ENCODE measurements around the gene AK4.
A peak's percentile ranks its signal among the peaks of the same experiment; 100 is the strongest.
"Not testable (repeated sequence)": the region's sequence is repeated elsewhere in the genome, so short reads cannot be mapped to it uniquely, and the experiment has no call there.

The AK4 gene

DNA sequence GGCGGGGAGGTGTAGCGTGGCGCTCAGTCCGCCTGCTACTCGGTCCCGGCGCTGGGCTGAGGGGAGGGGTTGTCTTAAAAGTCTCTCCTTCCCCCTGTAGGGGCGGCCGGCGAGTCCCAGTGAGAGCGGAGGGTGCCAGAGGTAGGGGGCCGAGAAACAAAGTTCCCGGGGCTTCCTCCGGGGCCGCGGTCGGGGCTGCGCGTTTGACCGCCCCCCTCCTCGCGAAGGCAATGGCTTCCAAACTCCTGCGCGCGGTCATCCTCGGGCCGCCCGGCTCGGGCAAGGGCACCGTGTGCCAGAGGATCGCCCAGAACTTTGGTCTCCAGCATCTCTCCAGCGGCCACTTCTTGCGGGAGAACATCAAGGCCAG, at the start of gene AK4:
Gene AK4, plus strand, starts transcription at position 26 of the 370 bp plus-strand sequence. Its CDS starts 205 bp downstream, at position 231.
- H3K4me3 ChIP-seq (ENCODE audit: low read depth in 1 of 2, low read length in 2 of 2) = peak within 1 kb of the TSS; percentile 69 to 73
- peaks cover 7 to 13% of the 10 kb centered on the region in 2 donors for H3K4me1 ChIP-seq (ENCODE audit: control insufficient read depth in 1 of 2, insufficient read depth in 2 of 2, low read length in 2 of 2)
- H3K36me3 ChIP-seq (ENCODE audit: control insufficient read depth in 1 of 2, insufficient read depth in 2 of 2, low read length in 2 of 2); H3K27me3 ChIP-seq (ENCODE audit: control insufficient read depth in 1 of 2, insufficient read depth in 2 of 2, low read length in 2 of 2); H3K9me3 ChIP-seq (ENCODE audit: control insufficient read depth in 1 of 2, low read length in 2 of 2): not testable (repeated sequence)
- H3K9ac ChIP-seq (ENCODE audit: low read depth in 1 of 2, low read length in 2 of 2) = peak within 1 kb of the TSS; percentile 18 to 63
- peak within 1 kb of the TSS; percentile 39 for H3K27ac ChIP-seq (ENCODE audit: low read depth, low read length)

DNA sequence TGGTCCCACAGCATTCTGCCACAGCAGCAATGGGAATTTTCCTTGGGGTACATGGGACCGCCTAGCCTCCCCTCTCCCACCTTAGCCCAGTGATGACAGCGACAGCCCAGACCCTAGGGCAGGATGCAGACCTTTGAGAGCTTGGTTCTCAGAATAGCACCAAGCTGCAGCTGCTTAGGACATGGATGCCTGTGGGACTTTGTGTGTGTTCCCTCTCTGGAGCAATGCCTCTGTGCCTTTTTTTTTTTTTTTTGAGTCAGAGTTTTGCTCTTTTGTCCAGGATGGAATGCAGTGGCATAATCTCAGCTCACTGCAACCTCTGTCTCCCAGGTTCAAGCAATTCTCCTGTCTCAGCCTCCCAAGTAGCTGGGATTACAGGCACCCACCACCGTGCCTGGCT, 44.2 kb upstream of the AK4 start:
- H3K36me3 ChIP-seq (ENCODE audit: control insufficient read depth in 1 of 2, insufficient read depth in 2 of 2, low read length in 2 of 2) = no peaks in the 10 kb centered on the region
- H3K4me1 ChIP-seq (ENCODE audit: control insufficient read depth in 1 of 2, insufficient read depth in 2 of 2, low read length in 2 of 2) = no peaks in the 10 kb centered on the region
- no peak overlapping the region for H3K4me3 ChIP-seq (ENCODE audit: low read depth in 1 of 2, low read length in 2 of 2)
- H3K9me3 ChIP-seq (ENCODE audit: control insufficient read depth in 1 of 2, low read length in 2 of 2) = peaks cover 0 to 10% of the 10 kb centered on the region in 2 donors
- no peaks in the 10 kb centered on the region for H3K27me3 ChIP-seq (ENCODE audit: control insufficient read depth in 1 of 2, insufficient read depth in 2 of 2, low read length in 2 of 2)
- no peak overlapping the region for H3K27ac ChIP-seq (ENCODE audit: low read depth, low read length)
- H3K9ac ChIP-seq (ENCODE audit: low read depth in 1 of 2, low read length in 2 of 2) = no peak overlapping the region

DNA sequence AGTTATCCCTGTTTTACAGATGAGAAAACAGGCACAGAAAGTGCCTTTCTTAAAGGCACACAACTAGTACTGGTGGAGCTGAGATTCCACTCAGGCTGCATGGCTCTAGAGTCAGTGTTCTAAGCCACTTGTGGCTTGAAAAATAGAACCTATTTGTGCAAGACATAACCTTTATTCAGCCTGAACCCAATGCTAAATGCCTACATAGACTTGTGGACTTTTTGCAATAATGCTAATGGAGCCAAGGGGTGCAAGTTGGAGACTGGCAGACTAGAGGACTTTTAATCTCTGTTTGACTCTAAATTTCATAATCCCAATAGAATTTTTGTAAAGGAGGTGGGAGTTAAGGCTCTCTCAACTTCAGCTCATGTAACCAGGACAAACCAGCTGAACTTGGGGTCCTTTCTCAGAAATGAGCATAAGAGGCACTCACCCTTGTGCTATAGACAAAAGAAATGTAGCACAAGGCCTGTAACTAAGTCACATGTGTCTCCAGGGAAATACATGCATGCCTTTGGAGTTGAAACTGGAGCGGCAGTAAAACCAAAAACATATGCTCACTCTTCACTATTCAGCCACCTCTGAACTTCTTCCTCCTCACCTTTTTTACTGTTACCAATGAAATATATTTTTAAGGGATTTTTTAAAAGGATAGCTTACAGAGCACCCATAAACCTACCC, 43.0 kb upstream of the AK4 start:
- H3K9me3 ChIP-seq (ENCODE audit: control insufficient read depth in 1 of 2, low read length in 2 of 2) = peaks cover 0 to under 1% of the 10 kb centered on the region in 2 donors
- no peak overlapping the region for H3K4me3 ChIP-seq (ENCODE audit: low read depth in 1 of 2, low read length in 2 of 2)
- peaks cover 0 to 3% of the 10 kb centered on the region in 2 donors for H3K4me1 ChIP-seq (ENCODE audit: control insufficient read depth in 1 of 2, insufficient read depth in 2 of 2, low read length in 2 of 2)
- no peak overlapping the region for H3K9ac ChIP-seq (ENCODE audit: low read depth in 1 of 2, low read length in 2 of 2)
- no peaks in the 10 kb centered on the region for H3K36me3 ChIP-seq (ENCODE audit: control insufficient read depth in 1 of 2, insufficient read depth in 2 of 2, low read length in 2 of 2)
- H3K27ac ChIP-seq (ENCODE audit: low read depth, low read length) = no peak overlapping the region
- H3K27me3 ChIP-seq (ENCODE audit: control insufficient read depth in 1 of 2, insufficient read depth in 2 of 2, low read length in 2 of 2) = no peaks in the 10 kb centered on the region

DNA sequence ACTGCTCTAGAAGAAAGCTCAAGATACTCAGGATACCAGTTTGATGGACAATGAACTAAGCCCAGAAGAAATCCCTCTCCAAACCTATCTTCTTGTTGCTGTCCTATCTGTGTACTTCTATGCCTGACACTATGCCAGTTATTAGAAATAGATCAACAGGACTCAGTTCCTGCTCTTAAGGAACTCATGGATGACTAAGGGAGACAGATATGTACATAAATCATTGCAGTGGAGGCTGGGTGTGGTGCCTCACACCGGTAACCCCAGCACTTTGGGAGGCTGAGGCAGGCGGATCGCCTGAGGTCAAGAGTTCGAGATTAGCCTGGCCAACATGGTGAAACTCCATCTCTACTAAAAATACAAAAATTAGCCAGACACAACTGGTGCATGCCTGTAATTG, 42.4 kb upstream of the AK4 start:
- no peaks in the 10 kb centered on the region for H3K9me3 ChIP-seq (ENCODE audit: control insufficient read depth in 1 of 2, low read length in 2 of 2)
- H3K4me3 ChIP-seq (ENCODE audit: low read depth in 1 of 2, low read length in 2 of 2) = no peak overlapping the region
- no peak overlapping the region for H3K27ac ChIP-seq (ENCODE audit: low read depth, low read length)
- H3K27me3 ChIP-seq (ENCODE audit: control insufficient read depth in 1 of 2, insufficient read depth in 2 of 2, low read length in 2 of 2) = no peaks in the 10 kb centered on the region
- peaks cover 0 to 3% of the 10 kb centered on the region in 2 donors for H3K4me1 ChIP-seq (ENCODE audit: control insufficient read depth in 1 of 2, insufficient read depth in 2 of 2, low read length in 2 of 2)
- H3K9ac ChIP-seq (ENCODE audit: low read depth in 1 of 2, low read length in 2 of 2) = no peak overlapping the region
- no peaks in the 10 kb centered on the region for H3K36me3 ChIP-seq (ENCODE audit: control insufficient read depth in 1 of 2, insufficient read depth in 2 of 2, low read length in 2 of 2)

DNA sequence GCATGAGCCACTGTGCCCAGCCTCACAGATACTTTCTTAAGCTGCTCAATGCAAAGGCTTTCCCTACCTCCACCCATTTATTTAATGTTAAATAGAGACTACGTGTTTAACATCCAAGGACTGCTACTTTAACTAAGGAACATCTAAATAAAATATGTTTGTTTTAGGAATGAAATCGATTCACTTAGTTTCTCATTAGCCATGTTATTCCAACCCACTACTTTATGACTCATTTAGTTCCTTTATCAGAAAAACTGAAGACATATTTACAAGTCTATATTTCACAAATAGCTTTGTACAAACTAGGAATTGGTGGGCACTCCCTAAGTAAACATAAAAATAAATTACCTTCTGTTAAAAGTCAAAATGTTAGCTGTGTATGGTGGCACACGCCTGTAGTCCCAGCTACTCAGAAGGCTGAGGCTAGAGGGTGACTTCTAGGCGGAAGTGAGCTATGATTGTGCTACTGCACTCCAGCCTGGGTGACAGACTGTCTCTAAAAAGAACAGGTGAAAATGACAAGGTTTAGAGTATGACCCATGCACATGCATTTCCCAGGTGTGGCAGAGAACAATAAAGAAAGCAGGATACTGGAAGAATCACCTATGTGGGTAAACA, 39.9 kb upstream of the AK4 start:
- no peak overlapping the region for H3K27ac ChIP-seq (ENCODE audit: low read depth, low read length)

DNA sequence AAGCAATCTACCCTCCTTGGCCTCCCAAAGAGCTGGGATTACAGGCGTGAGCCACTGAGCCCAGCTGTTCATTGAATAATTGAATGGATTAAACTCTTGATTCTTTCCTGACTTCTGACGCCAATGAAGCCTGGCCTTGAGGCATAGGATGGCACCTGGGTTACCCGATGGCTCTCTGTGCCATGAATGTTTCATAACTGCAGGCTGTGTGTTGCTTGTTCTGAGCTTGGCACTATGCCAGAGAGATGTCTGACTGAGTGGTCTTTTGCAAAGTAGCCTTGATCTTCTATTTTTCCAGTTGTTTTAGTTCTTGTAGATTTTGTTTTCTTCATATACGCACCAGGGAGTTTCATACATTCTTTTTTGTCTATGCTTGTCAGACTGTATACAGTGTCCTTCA, 38.5 kb upstream of the AK4 start:
- Histone ChIP-seq H3K9ac (ENCODE audit: low read depth in 1 of 2, low read length in 2 of 2) (no peak overlapping the region), H3K4me3 (ENCODE audit: low read depth in 1 of 2, low read length in 2 of 2) (no peak overlapping the region), H3K36me3 (ENCODE audit: control insufficient read depth in 1 of 2, insufficient read depth in 2 of 2, low read length in 2 of 2) (no peaks in the 10 kb centered on the region), H3K4me1 (ENCODE audit: control insufficient read depth in 1 of 2, insufficient read depth in 2 of 2, low read length in 2 of 2) (peaks cover 0 to 3% of the 10 kb centered on the region in 2 donors), H3K9me3 (ENCODE audit: control insufficient read depth in 1 of 2, low read length in 2 of 2) (no peaks in the 10 kb centered on the region), H3K27ac (ENCODE audit: low read depth, low read length) (no peak overlapping the region), H3K27me3 (ENCODE audit: control insufficient read depth in 1 of 2, insufficient read depth in 2 of 2, low read length in 2 of 2) (no peaks in the 10 kb centered on the region)

More for the DNA sequence above, 39.9 kb upstream of the AK4 start:
- no peak overlapping the region for H3K4me3 ChIP-seq (ENCODE audit: low read depth in 1 of 2, low read length in 2 of 2)
- no peaks in the 10 kb centered on the region for H3K9me3 ChIP-seq (ENCODE audit: control insufficient read depth in 1 of 2, low read length in 2 of 2)
- no peaks in the 10 kb centered on the region for H3K36me3 ChIP-seq (ENCODE audit: control insufficient read depth in 1 of 2, insufficient read depth in 2 of 2, low read length in 2 of 2)
- H3K9ac ChIP-seq (ENCODE audit: low read depth in 1 of 2, low read length in 2 of 2) = no peak overlapping the region
- no peaks in the 10 kb centered on the region for H3K27me3 ChIP-seq (ENCODE audit: control insufficient read depth in 1 of 2, insufficient read depth in 2 of 2, low read length in 2 of 2)
- H3K4me1 ChIP-seq (ENCODE audit: control insufficient read depth in 1 of 2, insufficient read depth in 2 of 2, low read length in 2 of 2) = peaks cover 0 to 3% of the 10 kb centered on the region in 2 donors

DNA sequence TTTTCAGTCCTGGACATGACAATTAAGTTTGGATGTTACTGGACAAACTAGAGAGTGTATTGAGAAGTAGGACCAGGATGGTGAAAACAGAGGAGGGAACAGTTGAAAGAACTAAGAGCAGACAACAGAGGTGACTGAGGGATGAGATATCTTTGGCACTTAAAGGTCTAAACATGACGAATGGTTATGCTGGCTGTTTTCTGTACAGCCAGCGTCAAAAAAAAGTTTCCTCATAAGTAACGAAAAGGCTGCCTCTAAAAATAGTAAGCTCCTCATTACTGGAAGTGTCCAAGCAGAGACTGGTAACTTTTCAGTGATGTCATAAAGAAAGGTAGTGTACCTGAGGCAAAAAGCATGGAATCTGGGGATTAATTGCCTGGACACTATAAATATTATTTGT, 35.2 kb upstream of the AK4 start:
- Histone ChIP-seq H3K4me3 (ENCODE audit: low read depth in 1 of 2, low read length in 2 of 2) (no peak overlapping the region), H3K9me3 (ENCODE audit: control insufficient read depth in 1 of 2, low read length in 2 of 2) (no peaks in the 10 kb centered on the region), H3K9ac (ENCODE audit: low read depth in 1 of 2, low read length in 2 of 2) (no peak overlapping the region), H3K4me1 (ENCODE audit: control insufficient read depth in 1 of 2, insufficient read depth in 2 of 2, low read length in 2 of 2) (peaks cover 0 to 3% of the 10 kb centered on the region in 2 donors), H3K27ac (ENCODE audit: low read depth, low read length) (no peak overlapping the region), H3K27me3 (ENCODE audit: control insufficient read depth in 1 of 2, insufficient read depth in 2 of 2, low read length in 2 of 2) (no peaks in the 10 kb centered on the region), H3K36me3 (ENCODE audit: control insufficient read depth in 1 of 2, insufficient read depth in 2 of 2, low read length in 2 of 2) (no peaks in the 10 kb centered on the region)

DNA sequence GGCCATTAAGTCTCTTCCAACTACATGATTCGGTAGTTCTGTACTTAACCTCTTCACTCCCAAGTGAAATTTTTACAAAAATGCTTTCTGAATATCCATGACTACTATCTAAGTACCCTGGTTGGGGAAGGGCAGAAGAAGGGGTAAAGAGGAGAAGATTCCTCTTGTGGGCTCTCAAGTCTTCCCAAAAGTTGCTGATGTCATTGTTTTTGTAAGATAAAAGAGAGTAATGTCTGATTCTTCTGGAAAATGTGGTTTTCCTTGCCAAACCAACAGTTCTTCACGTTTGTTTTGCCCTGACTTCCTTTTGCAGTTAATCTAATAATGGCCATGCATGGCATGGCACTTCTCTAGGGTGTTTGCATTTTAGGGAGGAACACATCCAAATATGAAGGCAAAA, 34.7 kb upstream of the AK4 start:
- Histone ChIP-seq H3K36me3 (ENCODE audit: control insufficient read depth in 1 of 2, insufficient read depth in 2 of 2, low read length in 2 of 2) (no peaks in the 10 kb centered on the region), H3K9ac (ENCODE audit: low read depth in 1 of 2, low read length in 2 of 2) (no peak overlapping the region), H3K9me3 (ENCODE audit: control insufficient read depth in 1 of 2, low read length in 2 of 2) (no peaks in the 10 kb centered on the region), H3K4me1 (ENCODE audit: control insufficient read depth in 1 of 2, insufficient read depth in 2 of 2, low read length in 2 of 2) (peaks cover 0 to 3% of the 10 kb centered on the region in 2 donors), H3K27me3 (ENCODE audit: control insufficient read depth in 1 of 2, insufficient read depth in 2 of 2, low read length in 2 of 2) (no peaks in the 10 kb centered on the region), H3K4me3 (ENCODE audit: low read depth in 1 of 2, low read length in 2 of 2) (no peak overlapping the region), H3K27ac (ENCODE audit: low read depth, low read length) (no peak overlapping the region)

DNA sequence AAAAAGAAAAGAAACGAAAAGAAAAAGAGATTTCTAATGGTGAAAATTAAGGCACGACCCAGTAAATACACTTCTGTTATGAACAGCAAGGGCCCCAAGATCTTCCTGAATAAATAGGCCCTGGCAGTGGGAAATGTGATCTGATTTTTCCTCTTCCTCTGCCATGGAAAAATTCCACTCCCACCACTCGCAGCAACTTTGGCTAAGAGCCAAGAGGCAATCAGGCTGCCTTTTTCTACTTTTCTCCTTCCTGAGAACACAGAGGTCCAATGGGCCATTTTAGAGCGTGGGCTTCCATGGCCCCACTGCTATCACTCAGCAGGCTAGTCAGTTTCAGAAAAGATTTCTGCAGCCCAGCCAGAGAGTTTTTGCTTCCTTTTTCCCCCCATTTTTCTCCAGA, 33.7 kb upstream of the AK4 start:
- Histone ChIP-seq H3K36me3 (ENCODE audit: control insufficient read depth in 1 of 2, insufficient read depth in 2 of 2, low read length in 2 of 2) (no peaks in the 10 kb centered on the region), H3K4me1 (ENCODE audit: control insufficient read depth in 1 of 2, insufficient read depth in 2 of 2, low read length in 2 of 2) (peaks cover 0 to 3% of the 10 kb centered on the region in 2 donors), H3K9ac (ENCODE audit: low read depth in 1 of 2, low read length in 2 of 2) (no peak overlapping the region), H3K9me3 (ENCODE audit: control insufficient read depth in 1 of 2, low read length in 2 of 2) (no peaks in the 10 kb centered on the region), H3K4me3 (ENCODE audit: low read depth in 1 of 2, low read length in 2 of 2) (no peak overlapping the region), H3K27ac (ENCODE audit: low read depth, low read length) (no peak overlapping the region), H3K27me3 (ENCODE audit: control insufficient read depth in 1 of 2, insufficient read depth in 2 of 2, low read length in 2 of 2) (no peaks in the 10 kb centered on the region)

DNA sequence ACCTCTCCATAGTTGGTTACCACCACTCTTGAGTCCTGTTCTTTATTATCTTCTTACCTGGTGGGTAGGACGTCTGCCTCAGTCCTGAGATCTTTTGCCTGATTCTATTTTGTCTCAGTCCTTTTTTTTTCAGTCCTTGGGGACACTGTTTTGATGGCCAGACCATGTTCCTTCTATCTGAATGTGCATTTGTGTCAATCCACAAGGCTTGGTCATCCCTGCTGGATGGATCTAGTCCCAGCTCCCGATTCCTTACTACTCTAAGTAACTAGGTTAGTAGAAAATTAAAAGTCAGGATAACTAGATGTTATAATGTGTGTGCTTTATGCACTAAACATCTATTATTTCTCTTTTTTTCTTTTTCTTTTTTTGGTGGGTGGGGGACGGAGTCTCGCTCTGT, 28.1 kb upstream of the AK4 start:
- Histone ChIP-seq H3K9ac (ENCODE audit: low read depth in 1 of 2, low read length in 2 of 2) (no peak overlapping the region), H3K27me3 (ENCODE audit: control insufficient read depth in 1 of 2, insufficient read depth in 2 of 2, low read length in 2 of 2) (no peaks in the 10 kb centered on the region), H3K9me3 (ENCODE audit: control insufficient read depth in 1 of 2, low read length in 2 of 2) (no peaks in the 10 kb centered on the region), H3K4me1 (ENCODE audit: control insufficient read depth in 1 of 2, insufficient read depth in 2 of 2, low read length in 2 of 2) (no peaks in the 10 kb centered on the region), H3K27ac (ENCODE audit: low read depth, low read length) (no peak overlapping the region), H3K4me3 (ENCODE audit: low read depth in 1 of 2, low read length in 2 of 2) (no peak overlapping the region), H3K36me3 (ENCODE audit: control insufficient read depth in 1 of 2, insufficient read depth in 2 of 2, low read length in 2 of 2) (no peaks in the 10 kb centered on the region)

All from duodenal mucosa (tissue), 2 donors.